ENCODE measurements around the gene SHANK3.

The SHANK3 gene

GRCh38 chr22:50716290-50717024 is 43.8 kb downstream of the SHANK3 start:
- H3K4me1 ChIP-seq (ENCODE audit: control insufficient read depth, insufficient read depth, low read length) = no peaks in the 10 kb centered on the region
- no peak overlapping the region for H3K9ac ChIP-seq (ENCODE audit: low read length)
- H3K4me3 ChIP-seq (ENCODE audit: low read length) = no peak overlapping the region
- H3K27me3 ChIP-seq (ENCODE audit: control insufficient read depth, insufficient read depth, low read length) = peaks cover 4% of the 10 kb centered on the region
- no peaks in the 10 kb centered on the region for H3K36me3 ChIP-seq (ENCODE audit: control insufficient read depth, insufficient read depth, low read length)
- H3K27ac ChIP-seq (ENCODE audit: low read depth, low read length) = no peak overlapping the region

GRCh38 chr22:50717709-50718351 is 45.2 kb downstream of the SHANK3 start:
- Histone ChIP-seq H3K36me3 (ENCODE audit: control insufficient read depth, insufficient read depth, low read length) (no peaks in the 10 kb centered on the region), H3K27me3 (ENCODE audit: control insufficient read depth, insufficient read depth, low read length) (peaks cover 4% of the 10 kb centered on the region), H3K4me1 (ENCODE audit: control insufficient read depth, insufficient read depth, low read length) (no peaks in the 10 kb centered on the region), H3K27ac (ENCODE audit: low read depth, low read length) (no peak overlapping the region), H3K4me3 (ENCODE audit: low read length) (no peak overlapping the region), H3K9ac (ENCODE audit: low read length) (no peak overlapping the region)

- Histone ChIP-seq H3K4me1 (ENCODE audit: control insufficient read depth, insufficient read depth, low read length) (no peaks in the 10 kb centered on the region), H3K36me3 (ENCODE audit: control insufficient read depth, insufficient read depth, low read length) (no peaks in the 10 kb centered on the region), H3K9ac (ENCODE audit: low read length) (no peak overlapping the region), H3K4me3 (ENCODE audit: low read length) (no peak overlapping the region), H3K27me3 (ENCODE audit: control insufficient read depth, insufficient read depth, low read length) (peaks cover 4% of the 10 kb centered on the region), H3K27ac (ENCODE audit: low read depth, low read length) (no peak overlapping the region)
These were observed 45.7 kb downstream of the SHANK3 start for GRCh38 chr22:50718352-50718709.

- Histone ChIP-seq H3K36me3 (ENCODE audit: control insufficient read depth, insufficient read depth, low read length) (no peaks in the 10 kb centered on the region), H3K4me3 (ENCODE audit: low read length) (no peak overlapping the region), H3K27ac (ENCODE audit: low read depth, low read length) (no peak overlapping the region), H3K4me1 (ENCODE audit: control insufficient read depth, insufficient read depth, low read length) (no peaks in the 10 kb centered on the region), H3K9ac (ENCODE audit: low read length) (no peak overlapping the region), H3K27me3 (ENCODE audit: control insufficient read depth, insufficient read depth, low read length) (peaks cover 4% of the 10 kb centered on the region)
These were observed 47.2 kb downstream of the SHANK3 start for GRCh38 chr22:50719814-50720300.

- H3K27ac ChIP-seq (ENCODE audit: low read depth, low read length) = no peak overlapping the region
- H3K4me3 ChIP-seq (ENCODE audit: low read length) = no peak overlapping the region
- no peak overlapping the region for H3K9ac ChIP-seq (ENCODE audit: low read length)
- H3K4me1 ChIP-seq (ENCODE audit: control insufficient read depth, insufficient read depth, low read length) = no peaks in the 10 kb centered on the region
- peaks cover 4% of the 10 kb centered on the region for H3K27me3 ChIP-seq (ENCODE audit: control insufficient read depth, insufficient read depth, low read length)
- H3K36me3 ChIP-seq (ENCODE audit: control insufficient read depth, insufficient read depth, low read length) = no peaks in the 10 kb centered on the region
These were observed 48.0 kb downstream of the SHANK3 start for GRCh38 chr22:50720301-50721256.

DNA sequence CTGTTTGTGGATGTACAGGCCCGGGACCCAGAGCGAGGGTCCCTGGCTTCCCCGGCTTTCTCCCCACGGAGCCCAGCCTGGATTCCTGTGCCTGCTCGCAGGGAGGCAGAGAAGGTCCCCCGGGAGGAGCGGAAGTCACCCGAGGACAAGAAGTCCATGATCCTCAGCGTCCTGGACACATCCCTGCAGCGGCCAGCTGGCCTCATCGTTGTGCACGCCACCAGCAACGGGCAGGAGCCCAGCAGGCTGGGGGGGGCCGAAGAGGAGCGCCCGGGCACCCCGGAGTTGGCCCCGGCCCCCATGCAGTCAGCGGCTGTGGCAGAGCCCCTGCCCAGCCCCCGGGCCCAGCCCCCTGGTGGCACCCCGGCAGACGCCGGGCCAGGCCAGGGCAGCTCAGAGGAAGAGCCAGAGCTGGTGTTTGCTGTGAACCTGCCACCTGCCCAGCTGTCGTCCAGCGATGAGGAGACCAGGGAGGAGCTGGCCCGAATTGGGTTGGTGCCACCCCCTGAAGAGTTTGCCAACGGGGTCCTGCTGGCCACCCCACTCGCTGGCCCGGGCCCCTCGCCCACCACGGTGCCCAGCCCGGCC is 48.7 kb downstream of the SHANK3 start:
- no peak overlapping the region for H3K4me3 ChIP-seq (ENCODE audit: low read length)
- H3K4me1 ChIP-seq (ENCODE audit: control insufficient read depth, insufficient read depth, low read length) = no peaks in the 10 kb centered on the region
- H3K27ac ChIP-seq (ENCODE audit: low read depth, low read length) = no peak overlapping the region
- H3K9ac ChIP-seq (ENCODE audit: low read length) = no peak overlapping the region
- H3K27me3 ChIP-seq (ENCODE audit: control insufficient read depth, insufficient read depth, low read length) = peaks cover 4% of the 10 kb centered on the region
- H3K36me3 ChIP-seq (ENCODE audit: control insufficient read depth, insufficient read depth, low read length) = no peaks in the 10 kb centered on the region

DNA sequence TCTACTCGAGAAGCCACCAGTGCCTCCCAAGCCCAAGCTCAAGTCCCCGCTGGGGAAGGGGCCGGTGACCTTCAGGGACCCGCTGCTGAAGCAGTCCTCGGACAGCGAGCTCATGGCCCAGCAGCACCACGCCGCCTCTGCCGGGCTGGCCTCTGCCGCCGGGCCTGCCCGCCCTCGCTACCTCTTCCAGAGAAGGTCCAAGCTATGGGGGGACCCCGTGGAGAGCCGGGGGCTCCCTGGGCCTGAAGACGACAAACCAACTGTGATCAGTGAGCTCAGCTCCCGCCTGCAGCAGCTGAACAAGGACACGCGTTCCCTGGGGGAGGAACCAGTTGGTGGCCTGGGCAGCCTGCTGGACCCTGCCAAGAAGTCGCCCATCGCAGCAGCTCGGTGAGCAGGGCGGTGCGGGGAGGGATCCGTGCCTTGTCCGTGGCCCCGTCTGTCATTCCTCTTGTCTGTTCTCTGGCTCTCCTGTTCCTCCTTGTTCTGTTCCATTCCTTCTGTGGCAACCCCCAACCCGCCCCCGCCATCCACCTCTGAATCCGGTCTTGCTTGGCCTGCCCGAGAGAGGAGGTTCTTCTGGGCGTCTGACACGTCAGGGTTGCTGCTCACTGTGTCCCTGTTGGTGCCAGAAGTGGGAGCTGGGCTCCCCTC is 49.6 kb downstream of the SHANK3 start:
- Histone ChIP-seq H3K27ac (ENCODE audit: low read depth, low read length) (no peak overlapping the region), H3K9ac (ENCODE audit: low read length) (no peak overlapping the region)

More for the DNA sequence above, 49.6 kb downstream of the SHANK3 start:
- H3K27me3 ChIP-seq (ENCODE audit: control insufficient read depth, insufficient read depth, low read length) = peaks cover 4% of the 10 kb centered on the region
- no peak overlapping the region for H3K4me3 ChIP-seq (ENCODE audit: low read length)
- no peaks in the 10 kb centered on the region for H3K4me1 ChIP-seq (ENCODE audit: control insufficient read depth, insufficient read depth, low read length)
- H3K36me3 ChIP-seq (ENCODE audit: control insufficient read depth, insufficient read depth, low read length) = no peaks in the 10 kb centered on the region

Measured in rectal smooth muscle tissue (tissue), 1 donor.